Transverse colon (tissue), 4 donors: Measurements from ENCODE around the gene CNTNAP2. TPM values are rescaled to one million over a fixed set of nuclear protein-coding genes. Genes with fewer than 3 reads are reported as not detected.

Experiments used
- DNase-seq: peaks from one replicate; pipeline ENCODE4 v3.0.0-alpha.2; 2019
- H3K27ac ChIP-seq, 4 donors: fragments of 200-600 bp; sonication (generic); 2 replicates each; pipeline ENCODE4 v1.5.1; 2016 to 2018; ENCODE audit warnings: inconsistent platforms in 4 of 4
- H3K27me3 ChIP-seq: fragments of 200-600 bp; sonication (generic); 2 replicates; pipeline ENCODE4 v1.5.1; 2017; ENCODE audit warnings: inconsistent platforms
- H3K36me3 ChIP-seq, 4 donors: fragments of 200-600 bp; sonication (generic); 2 replicates each; pipeline ENCODE4 v1.5.1; 2017 to 2019; ENCODE audit warnings: inconsistent platforms in 4 of 4
- H3K4me1 ChIP-seq, 4 donors: fragments of 200-600 bp; sonication (generic); 2 replicates each; pipeline ENCODE4 v1.5.1; 2017 to 2020; ENCODE audit warnings: inconsistent platforms in 4 of 4
- H3K4me3 ChIP-seq, 4 donors: fragments of 200-600 bp; sonication (generic); 1 replicate in 1 of 4; 2 replicates in 3 of 4; pipeline versions ENCODE4 v1.5.1 to v1.6.1; 2017 to 2019; ENCODE audit warnings: inconsistent platforms in 4 of 4
- H3K9me3 ChIP-seq, 2 donors: fragments of 200-600 bp; sonication (generic); 2 replicates each; pipeline ENCODE4 v1.5.1; 2017 to 2019; ENCODE audit warnings: inconsistent platforms in 2 of 2
- CTCF ChIP-seq, 5 experiments: fragments of 200-600 bp in 3 of 5; fragments of 450-650 bp in 2 of 5; sonication (generic) in 3 of 5; IDR thresholded peaks; 1 replicate in 2 of 5; 2 replicates in 3 of 5; pipeline ENCODE4 v1.5.1; 2016 to 2017; ENCODE audit warnings: antibody characterized with exemption in 5 of 5, inconsistent platforms in 3 of 5, mild to moderate bottlenecking in 2 of 5, moderate library complexity in 1 of 5
- EP300 ChIP-seq: sonication (generic); formaldehyde crosslinking; IDR thresholded peaks from one replicate; pipeline ENCODE4 v1.6.1; 2017; ENCODE audit warnings: antibody characterized with exemption, low read depth
- POLR2A ChIP-seq: fragments of 450-650 bp; IDR thresholded peaks from one replicate; pipeline ENCODE4 v1.6.1; 2016; ENCODE audit warnings: antibody characterized with exemption, mild to moderate bottlenecking, moderate library complexity
- POLR2AphosphoS5 ChIP-seq, 3 donors: sonication (generic); formaldehyde crosslinking; IDR thresholded peaks; one replicate each; pipeline ENCODE4 v1.6.1; 2016; ENCODE audit warnings: antibody characterized with exemption in 3 of 3
- WGBS, 2 donors: methylation state at CpG; one replicate each; pipeline ENCODE4 v1.1.5; 2018; ENCODE audit warnings: low coverage in 1 of 2; 5-methylcytosine and 5-hydroxymethylcytosine counted together
- in situ Hi-C, 4 donors: fragments of 200-750 bp; cut with MboI; loops; one replicate each; pipeline versions ENCODE4 v1.15.0 to v1.15.1; 2017; ENCODE audit warnings: low sequenced_read_pairs in 3 of 4, low pct_ligation_motif_present in 1 of 4, low pct_unique_long_range_greater_than_20kb in 1 of 4
- intact Hi-C: fragments of 100-400 bp; cut with DNase I; formaldehyde crosslinking; loops from one replicate; pipeline ENCODE4 v1.15.1; 2023; ENCODE audit warnings: low total_unique reads
- total RNA-seq, 4 donors: library from RNA; depleted of rRNA; stranded (reverse); fragments of >200 nt; gene quantifications; one replicate each; pipeline ENCODE4 v1.1.0, GENCODE V29; 2016

CNTNAP2 gene
- total RNA-seq, 4 donors from 2014 or later, result 0.60 to 2.9 (median 2.4) TPM

DNA sequence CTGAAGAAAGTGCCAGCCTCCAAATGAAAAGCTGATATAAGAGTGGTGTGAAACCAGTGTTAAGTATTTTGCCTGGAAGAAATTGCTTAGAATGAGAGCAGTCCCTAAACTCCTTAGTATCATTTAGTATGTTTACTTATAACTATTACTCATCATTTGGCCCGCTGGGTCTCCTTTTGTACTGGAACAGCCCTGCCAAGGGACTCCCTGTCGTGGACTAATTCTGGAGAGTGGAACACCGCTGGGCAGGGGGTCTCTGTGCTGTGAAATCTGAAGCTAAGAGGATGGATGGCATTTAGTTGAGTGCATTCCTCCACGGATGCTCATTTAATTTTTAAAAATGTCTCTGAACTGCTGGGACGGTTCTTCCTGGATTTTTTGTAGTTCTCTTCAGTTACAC lies 1584.1 kb downstream of the CNTNAP2 start:
- Histone ChIP-seq H3K36me3 (no peaks in the 10 kb centered on the region), H3K4me3 (no peak overlapping the region), H3K27me3 (no peaks in the 10 kb centered on the region), H3K4me1 (no peaks in the 10 kb centered on the region), H3K9me3 (no peaks in the 10 kb centered on the region), H3K27ac (no peak overlapping the region)
- intact Hi-C loops (no loop called here), in situ Hi-C loops (no loop called here)
- TF ChIP-seq POLR2AphosphoS5 (IDR thresholded peaks at IDR 0.05), result no peak
- no peak for TF ChIP-seq CTCF (IDR thresholded peaks at IDR 0.05)
- TF ChIP-seq POLR2A, result no peak
- no peak for TF ChIP-seq EP300
- 68 to 70% methylated on average over 5 of the region's 5 CpGs for WGBS, 2 donors
- no peak for DNase-seq

GRCh38 chr7:147707926-147708325 lies 1591.3 kb downstream of the CNTNAP2 start:
- H3K36me3 ChIP-seq, result no peaks in the 10 kb centered on the region
- in situ Hi-C loops, result no loop called here
- intact Hi-C loops, result no loop called here
- no peaks in the 10 kb centered on the region for H3K27me3 ChIP-seq
- peaks cover 0 to 4% of the 10 kb centered on the region in 2 donors for H3K9me3 ChIP-seq
- TF ChIP-seq CTCF (IDR thresholded peaks at IDR 0.05), result no peak
- TF ChIP-seq POLR2AphosphoS5 (IDR thresholded peaks at IDR 0.05), result no peak
- TF ChIP-seq POLR2A, result no peak
- no peak for TF ChIP-seq EP300
- H3K4me3 ChIP-seq, result no peak overlapping the region
- no peaks in the 10 kb centered on the region for H3K4me1 ChIP-seq
- H3K27ac ChIP-seq, result no peak overlapping the region
- DNase-seq, result no peak

DNA sequence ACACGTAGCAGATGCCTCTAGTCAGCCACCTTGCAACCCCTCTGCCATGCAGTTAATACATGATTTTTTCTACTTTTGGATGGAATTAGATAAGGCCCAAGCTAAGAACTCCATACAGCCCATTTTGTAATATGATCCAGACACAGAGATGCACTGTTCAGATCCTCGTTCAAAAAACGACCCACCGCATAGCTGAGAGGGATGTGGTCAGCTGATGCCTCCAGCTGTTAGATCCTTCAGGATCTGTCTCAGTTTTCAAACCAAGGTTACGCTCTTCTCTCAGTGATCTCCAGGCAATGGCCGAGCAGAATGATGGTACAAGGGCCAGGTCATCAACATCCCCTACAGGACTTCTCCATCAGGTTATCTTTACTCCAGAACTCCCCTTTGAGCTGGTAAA lies 1592.3 kb downstream of the CNTNAP2 start:
- intact Hi-C loops (no loop called here), in situ Hi-C loops (no loop called here)
- H3K4me3 ChIP-seq, result no peak overlapping the region
- no peak for TF ChIP-seq CTCF (IDR thresholded peaks at IDR 0.05)
- TF ChIP-seq POLR2A, result no peak
- no peak for TF ChIP-seq EP300
- no peak for TF ChIP-seq POLR2AphosphoS5 (IDR thresholded peaks at IDR 0.05)
- DNase-seq, result no peak
- H3K27me3 ChIP-seq, result no peaks in the 10 kb centered on the region
- no peaks in the 10 kb centered on the region for H3K4me1 ChIP-seq
- peaks cover 0 to 4% of the 10 kb centered on the region in 2 donors for H3K9me3 ChIP-seq
- 60 to 86% methylated on average over 1 to 6 of the region's 6 CpGs for whole genome bisulfite sequencing, 2 donors
- H3K27ac ChIP-seq, result no peak overlapping the region
- H3K36me3 ChIP-seq, result no peaks in the 10 kb centered on the region

GRCh38 chr7:147711447-147711846 lies 1594.8 kb downstream of the CNTNAP2 start:
- peaks cover 0 to 4% of the 10 kb centered on the region in 2 donors for H3K9me3 ChIP-seq
- no peak overlapping the region for H3K4me3 ChIP-seq
- no peaks in the 10 kb centered on the region for H3K4me1 ChIP-seq
- 29% methylated on average over 2 of the region's 2 CpGs; no CpG with 5 or more reads in 1 of the 2 donors for WGBS, 2 donors
- H3K27ac ChIP-seq, result no peak overlapping the region
- H3K27me3 ChIP-seq, result no peaks in the 10 kb centered on the region
- no peaks in the 10 kb centered on the region for H3K36me3 ChIP-seq
- intact Hi-C loops, result no loop called here
- TF ChIP-seq CTCF (IDR thresholded peaks at IDR 0.05) (no peak), EP300 (no peak), POLR2AphosphoS5 (IDR thresholded peaks at IDR 0.05) (no peak), POLR2A (no peak)
- DNase-seq, result no peak
- in situ Hi-C loops, result no loop called here
